ENCODE results near the gene SRCIN1.

Gene SRCIN1

DNA sequence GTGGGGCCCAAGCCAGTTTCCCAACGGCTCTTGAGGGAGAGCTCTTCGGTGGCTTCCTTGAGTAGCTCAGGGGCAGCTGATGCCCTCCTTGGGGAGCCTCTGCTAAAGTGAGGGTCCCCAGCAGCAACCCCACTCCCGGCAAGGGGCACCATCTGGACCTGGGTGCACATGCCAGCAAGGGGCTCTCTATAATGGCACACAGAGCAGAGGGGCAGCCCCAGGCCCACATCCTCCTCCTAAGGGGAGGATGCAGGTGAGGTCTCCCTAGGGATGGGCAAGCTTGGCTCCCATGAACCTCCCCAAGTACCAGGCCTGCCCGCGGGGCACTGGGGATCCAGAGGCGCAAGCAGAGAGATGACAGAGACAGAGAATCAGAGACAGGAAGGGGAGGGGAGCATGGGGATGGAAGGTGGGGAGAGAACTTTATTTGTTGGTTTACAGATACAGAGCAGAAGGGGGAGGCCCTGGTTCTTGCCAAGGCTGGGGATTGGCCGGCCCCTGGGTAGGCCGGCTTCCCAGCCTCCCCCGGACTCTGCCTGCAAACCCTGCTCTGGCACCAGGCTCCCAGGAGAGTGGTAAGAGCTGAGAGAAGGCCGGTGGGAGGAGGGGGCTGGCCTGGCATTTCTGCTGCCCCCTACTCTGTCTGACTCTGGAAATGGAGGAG lies 61.4 kb downstream of the SRCIN1 start:
- Histone ChIP-seq H3K9me3 (ENCODE audit: control insufficient read depth, low read length) (no peaks in the 10 kb centered on the region), H3K4me2 (ENCODE audit: low read length, poor library complexity, severe bottlenecking) (no peak overlapping the region), H2AFZ (ENCODE audit: low read depth, low read length) (no peak overlapping the region), H2BK120ac (ENCODE audit: low read depth, low read length) (no peak overlapping the region), H3K18ac (ENCODE audit: low read depth in 1 of 2, low read length in 2 of 2) (no peak overlapping the region), H3K14ac (ENCODE audit: low read length in 2 of 2) (no peak overlapping the region), H2AK5ac (ENCODE audit: low read length, severe bottlenecking) (no peak overlapping the region), H3K9ac (ENCODE audit: low read length) (no peak overlapping the region), H3K23ac (ENCODE audit: low read length in 2 of 2) (no peak overlapping the region), H3K27me3 (ENCODE audit: control insufficient read depth in 1 of 2, insufficient read depth in 1 of 2, low read length in 2 of 2) (peaks cover 57 to 74% of the 10 kb centered on the region in 2 experiments), H2BK15ac (ENCODE audit: low read depth, poor library complexity, severe bottlenecking) (no peak overlapping the region), H2BK12ac (ENCODE audit: low read length in 2 of 2) (no peak overlapping the region), H3K4me1 (ENCODE audit: control insufficient read depth, insufficient read depth, low read depth, low read length) (no peaks in the 10 kb centered on the region), H2BK5ac (ENCODE audit: low read depth, low read length, poor library complexity, severe bottlenecking) (no peak overlapping the region), H3K79me1 (replicated peaks; ENCODE audit: low read length, poor library complexity, severe bottlenecking) (no peaks in the 10 kb centered on the region), H4K8ac (ENCODE audit: low read length) (no peak overlapping the region), H3K27ac (ENCODE audit: low read length, poor library complexity, severe bottlenecking) (no peak overlapping the region), H3K4me3 (ENCODE audit: insufficient read depth in 1 of 2, low read depth in 1 of 2, low read length in 2 of 2) (no peak overlapping the region), H3K36me3 (ENCODE audit: control insufficient read depth in 1 of 2, insufficient read depth in 2 of 2, low read depth in 1 of 2, low read length in 2 of 2) (no peaks in the 10 kb centered on the region), H4K91ac (ENCODE audit: low read length) (no peak overlapping the region), H3K4ac (ENCODE audit: low read depth in 1 of 2, low read length in 2 of 2) (no peak overlapping the region)
- WGBS: 79% methylated on average over 10 of the region's 10 CpGs
- DNase-seq: no peak

DNA sequence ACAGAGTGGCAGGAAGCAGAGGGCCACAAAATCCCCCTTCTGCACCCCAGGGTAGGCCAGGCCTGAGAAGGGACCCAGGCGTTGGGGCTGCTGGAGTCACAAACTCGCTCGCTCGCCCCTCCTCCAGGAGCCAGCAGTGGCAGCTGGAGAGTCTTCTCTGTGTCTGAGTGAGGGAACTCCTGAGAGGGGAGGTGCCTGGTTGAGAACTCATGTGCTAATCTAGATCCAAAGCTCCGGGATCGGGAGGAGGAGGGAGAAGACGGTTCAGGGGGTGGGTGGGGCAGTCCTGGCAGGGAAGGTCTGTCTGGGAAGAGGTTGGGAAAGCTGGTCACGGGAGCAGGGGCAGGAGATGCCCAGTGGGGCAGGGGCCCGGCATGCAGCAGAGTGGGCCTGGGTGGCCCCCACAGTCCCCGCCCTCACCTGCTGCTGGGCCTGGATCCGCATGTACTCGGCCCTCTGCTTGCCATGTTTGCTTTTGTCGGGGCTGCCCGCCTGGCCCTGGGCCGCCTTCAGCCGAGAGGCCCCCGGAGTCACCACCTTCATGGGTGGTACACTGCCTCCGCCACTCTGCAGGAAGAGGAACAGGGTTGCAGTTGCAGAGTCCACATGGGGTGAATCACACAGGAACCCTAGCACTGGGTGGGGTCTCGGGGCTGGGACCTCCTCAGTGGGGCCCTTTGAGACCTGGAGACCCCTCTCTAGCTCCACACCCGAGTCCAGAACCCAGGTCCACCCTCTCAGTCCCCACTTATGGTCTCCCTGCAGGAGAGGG lies 62.2 kb downstream of the SRCIN1 start:
- Histone ChIP-seq H3K27me3 (ENCODE audit: control insufficient read depth in 1 of 2, insufficient read depth in 1 of 2, low read length in 2 of 2) (peaks cover 57 to 78% of the 10 kb centered on the region in 2 experiments), H4K91ac (ENCODE audit: low read length) (no peak overlapping the region), H3K4me3 (ENCODE audit: insufficient read depth in 1 of 2, low read depth in 1 of 2, low read length in 2 of 2) (no peak overlapping the region), H3K23ac (ENCODE audit: low read length in 2 of 2) (no peak overlapping the region), H2BK120ac (ENCODE audit: low read depth, low read length) (no peak overlapping the region), H3K18ac (ENCODE audit: low read depth in 1 of 2, low read length in 2 of 2) (no peak overlapping the region), H2BK5ac (ENCODE audit: low read depth, low read length, poor library complexity, severe bottlenecking) (no peak overlapping the region), H3K4me2 (ENCODE audit: low read length, poor library complexity, severe bottlenecking) (no peak overlapping the region), H2BK12ac (ENCODE audit: low read length in 2 of 2) (no peak overlapping the region), H3K9me3 (ENCODE audit: control insufficient read depth, low read length) (no peaks in the 10 kb centered on the region), H3K4me1 (ENCODE audit: control insufficient read depth, insufficient read depth, low read depth, low read length) (no peaks in the 10 kb centered on the region), H2BK15ac (ENCODE audit: low read depth, poor library complexity, severe bottlenecking) (no peak overlapping the region), H2AK5ac (ENCODE audit: low read length, severe bottlenecking) (no peak overlapping the region), H3K79me1 (replicated peaks; ENCODE audit: low read length, poor library complexity, severe bottlenecking) (no peaks in the 10 kb centered on the region), H3K14ac (ENCODE audit: low read length in 2 of 2) (no peak overlapping the region), H4K8ac (ENCODE audit: low read length) (no peak overlapping the region), H3K9ac (ENCODE audit: low read length) (no peak overlapping the region), H3K4ac (ENCODE audit: low read depth in 1 of 2, low read length in 2 of 2) (no peak overlapping the region), H2AFZ (ENCODE audit: low read depth, low read length) (no peak overlapping the region), H3K27ac (ENCODE audit: low read length, poor library complexity, severe bottlenecking) (no peak overlapping the region), H3K36me3 (ENCODE audit: control insufficient read depth in 1 of 2, insufficient read depth in 2 of 2, low read depth in 1 of 2, low read length in 2 of 2) (no peaks in the 10 kb centered on the region)
- DNase-seq: no peak
- WGBS: 83% methylated on average over 20 of the region's 20 CpGs

DNA sequence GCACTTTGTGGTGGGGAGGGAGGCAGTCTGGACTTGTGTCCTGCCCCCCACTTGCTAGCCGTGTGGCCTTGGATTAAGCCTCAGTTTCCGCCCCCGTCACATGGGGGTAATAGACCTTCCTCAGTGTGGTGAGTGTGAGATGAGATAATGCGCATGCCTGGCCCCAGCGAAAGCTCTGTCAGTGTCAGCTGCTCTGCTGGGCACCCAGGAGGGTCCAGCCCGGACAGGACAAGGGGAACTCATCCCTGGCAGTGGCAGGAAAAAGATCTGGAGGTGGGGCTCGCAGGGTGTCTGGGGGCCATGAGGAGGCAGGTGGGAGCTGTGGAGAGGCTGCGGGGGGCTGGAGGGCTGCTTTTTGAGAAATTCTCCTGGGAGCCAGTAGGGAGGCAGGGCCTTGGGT lies 63.5 kb downstream of the SRCIN1 start:
- no peak overlapping the region for H3K4me3 ChIP-seq (ENCODE audit: insufficient read depth in 1 of 2, low read depth in 1 of 2, low read length in 2 of 2)
- 88% methylated on average over 8 of the region's 8 CpGs for WGBS
- H3K27me3 ChIP-seq (ENCODE audit: control insufficient read depth in 1 of 2, insufficient read depth in 1 of 2, low read length in 2 of 2): peaks cover 50 to 70% of the 10 kb centered on the region in 2 experiments
- H2BK12ac ChIP-seq (ENCODE audit: low read length in 2 of 2): no peak overlapping the region
- H3K4ac ChIP-seq (ENCODE audit: low read depth in 1 of 2, low read length in 2 of 2): no peak overlapping the region
- no peak overlapping the region for H3K9ac ChIP-seq (ENCODE audit: low read length)
- no peak overlapping the region for H2BK5ac ChIP-seq (ENCODE audit: low read depth, low read length, poor library complexity, severe bottlenecking)
- no peak overlapping the region for H3K27ac ChIP-seq (ENCODE audit: low read length, poor library complexity, severe bottlenecking)
- no peak overlapping the region for H3K4me2 ChIP-seq (ENCODE audit: low read length, poor library complexity, severe bottlenecking)
- no peak overlapping the region for H3K14ac ChIP-seq (ENCODE audit: low read length in 2 of 2)
- H3K4me1 ChIP-seq (ENCODE audit: control insufficient read depth, insufficient read depth, low read depth, low read length): no peaks in the 10 kb centered on the region
- H2BK15ac ChIP-seq (ENCODE audit: low read depth, poor library complexity, severe bottlenecking): no peak overlapping the region
- H3K9me3 ChIP-seq (ENCODE audit: control insufficient read depth, low read length): no peaks in the 10 kb centered on the region
- no peak overlapping the region for H2BK120ac ChIP-seq (ENCODE audit: low read depth, low read length)
- no peaks in the 10 kb centered on the region for H3K79me1 ChIP-seq (replicated peaks; ENCODE audit: low read length, poor library complexity, severe bottlenecking)
- no peak overlapping the region for H2AK5ac ChIP-seq (ENCODE audit: low read length, severe bottlenecking)
- no peak overlapping the region for H3K23ac ChIP-seq (ENCODE audit: low read length in 2 of 2)
- H4K8ac ChIP-seq (ENCODE audit: low read length): no peak overlapping the region
- no peak for DNase-seq
- H2AFZ ChIP-seq (ENCODE audit: low read depth, low read length): no peak overlapping the region
- no peak overlapping the region for H3K18ac ChIP-seq (ENCODE audit: low read depth in 1 of 2, low read length in 2 of 2)
- H4K91ac ChIP-seq (ENCODE audit: low read length): no peak overlapping the region
- no peaks in the 10 kb centered on the region for H3K36me3 ChIP-seq (ENCODE audit: control insufficient read depth in 1 of 2, insufficient read depth in 2 of 2, low read depth in 1 of 2, low read length in 2 of 2)

DNA sequence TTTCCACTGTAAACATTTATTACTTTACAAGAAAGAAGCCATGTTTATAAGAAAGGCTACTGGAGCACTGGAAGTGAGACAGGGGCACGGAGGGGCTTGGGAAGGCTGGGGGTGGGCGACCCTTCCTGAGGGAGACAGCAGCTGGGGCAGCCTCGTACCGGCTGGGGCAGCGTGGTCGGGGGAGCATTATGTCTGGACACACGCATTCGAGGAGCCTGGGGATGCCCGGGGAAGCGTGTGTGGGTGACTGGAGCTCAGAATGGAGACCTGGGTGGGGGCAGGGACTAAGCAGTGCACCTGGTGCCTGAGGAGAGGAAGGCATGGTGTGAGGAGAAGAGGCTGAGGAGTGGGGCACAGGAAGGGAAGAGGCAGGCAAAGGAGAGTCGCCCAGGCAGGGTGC lies 64.5 kb downstream of the SRCIN1 start:
- no peak overlapping the region for H2BK5ac ChIP-seq (ENCODE audit: low read depth, low read length, poor library complexity, severe bottlenecking)
- no peaks in the 10 kb centered on the region for H3K36me3 ChIP-seq (ENCODE audit: control insufficient read depth in 1 of 2, insufficient read depth in 2 of 2, low read depth in 1 of 2, low read length in 2 of 2)
- no peak overlapping the region for H2BK12ac ChIP-seq (ENCODE audit: low read length in 2 of 2)
- H3K4me1 ChIP-seq (ENCODE audit: control insufficient read depth, insufficient read depth, low read depth, low read length): no peaks in the 10 kb centered on the region
- no peak overlapping the region for H3K18ac ChIP-seq (ENCODE audit: low read depth in 1 of 2, low read length in 2 of 2)
- H2BK15ac ChIP-seq (ENCODE audit: low read depth, poor library complexity, severe bottlenecking): no peak overlapping the region
- no peak overlapping the region for H3K4me2 ChIP-seq (ENCODE audit: low read length, poor library complexity, severe bottlenecking)
- no peak overlapping the region for H4K91ac ChIP-seq (ENCODE audit: low read length)
- no peak overlapping the region for H3K9ac ChIP-seq (ENCODE audit: low read length)
- no peak overlapping the region for H2BK120ac ChIP-seq (ENCODE audit: low read depth, low read length)
- H3K23ac ChIP-seq (ENCODE audit: low read length in 2 of 2): no peak overlapping the region
- no peak overlapping the region for H3K4ac ChIP-seq (ENCODE audit: low read depth in 1 of 2, low read length in 2 of 2)
- no peak overlapping the region for H2AK5ac ChIP-seq (ENCODE audit: low read length, severe bottlenecking)
- peaks cover 55 to 65% of the 10 kb centered on the region in 2 experiments for H3K27me3 ChIP-seq (ENCODE audit: control insufficient read depth in 1 of 2, insufficient read depth in 1 of 2, low read length in 2 of 2)
- no peaks in the 10 kb centered on the region for H3K9me3 ChIP-seq (ENCODE audit: control insufficient read depth, low read length)
- WGBS: 81% methylated on average over 11 of the region's 11 CpGs
- H3K27ac ChIP-seq (ENCODE audit: low read length, poor library complexity, severe bottlenecking): no peak overlapping the region
- H3K79me1 ChIP-seq (replicated peaks; ENCODE audit: low read length, poor library complexity, severe bottlenecking): no peaks in the 10 kb centered on the region
- H4K8ac ChIP-seq (ENCODE audit: low read length): no peak overlapping the region
- H2AFZ ChIP-seq (ENCODE audit: low read depth, low read length): no peak overlapping the region
- H3K14ac ChIP-seq (ENCODE audit: low read length in 2 of 2): no peak overlapping the region
- DNase-seq: no peak
- no peak overlapping the region for H3K4me3 ChIP-seq (ENCODE audit: insufficient read depth in 1 of 2, low read depth in 1 of 2, low read length in 2 of 2)
